C1 segment of cervical spinal cord (tissue), 14 donors: ENCODE results near the gene RBM19.
"Not testable (repeated sequence)": the region's sequence is repeated elsewhere in the genome, so short reads cannot be mapped to it uniquely, and the experiment has no call there.

ENCODE experiments used
- DNase-seq, 14 donors: peaks; one replicate each; lab custom pipeline; 2025; lab: John Stamatoyannopoulos, UW

The RBM19 gene

DNA sequence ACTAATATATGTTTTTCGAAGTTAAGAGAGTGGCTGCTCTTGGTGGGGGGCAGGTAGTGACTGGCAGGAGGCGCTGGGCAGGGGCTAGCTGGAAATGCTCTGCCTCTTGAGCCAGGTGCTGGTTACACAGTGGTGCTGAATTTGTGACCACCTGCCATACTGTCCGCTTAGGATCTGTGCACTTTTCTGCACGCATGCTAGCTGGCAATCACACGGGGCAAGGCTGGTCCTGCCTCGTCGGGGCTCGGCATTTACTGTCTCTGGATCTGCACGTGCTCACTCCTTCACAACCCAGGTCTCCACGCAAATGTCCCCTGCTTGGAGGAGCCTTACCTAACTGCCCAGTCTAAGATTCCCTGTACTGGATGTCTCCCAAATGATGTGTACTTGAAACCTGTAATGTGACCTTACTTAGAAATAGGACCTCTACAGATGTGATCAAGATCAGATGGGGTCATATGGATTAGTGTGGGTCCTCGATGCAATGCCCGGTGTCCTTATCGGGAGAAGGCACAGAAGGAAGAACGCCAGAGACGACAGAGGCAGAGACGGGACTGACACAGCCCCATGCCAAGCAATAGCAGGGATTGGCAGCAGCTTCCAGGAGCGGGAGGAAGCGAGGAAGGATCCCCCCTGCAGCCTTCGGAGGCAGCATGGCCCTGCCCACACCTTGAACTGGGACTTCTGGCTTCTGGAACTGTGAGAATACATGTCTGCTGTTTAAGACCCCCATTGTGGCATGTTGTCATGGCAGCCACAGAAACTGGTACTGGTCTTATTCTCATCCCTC is 59.5 kb downstream of the RBM19 start:
- no peak for DNase-seq

DNA sequence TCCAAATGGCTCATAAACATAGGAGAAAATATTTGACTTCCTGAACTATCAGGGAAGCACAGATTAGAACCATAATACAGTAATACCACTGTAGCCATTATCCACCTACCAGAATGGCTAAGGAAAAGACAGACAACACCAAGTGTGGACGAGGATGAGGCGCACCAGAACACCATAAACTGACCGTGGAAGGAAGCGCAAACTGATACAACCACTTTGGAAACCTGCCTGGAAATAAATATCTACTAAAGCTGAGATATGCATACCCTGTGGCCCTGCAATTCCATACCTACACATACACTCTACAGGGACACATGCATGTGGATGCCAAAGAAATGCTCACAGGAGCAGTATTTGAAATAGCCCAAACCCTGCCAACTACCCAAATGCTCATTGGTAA is 60.3 kb downstream of the RBM19 start:
- no peak for DNase-seq

DNA sequence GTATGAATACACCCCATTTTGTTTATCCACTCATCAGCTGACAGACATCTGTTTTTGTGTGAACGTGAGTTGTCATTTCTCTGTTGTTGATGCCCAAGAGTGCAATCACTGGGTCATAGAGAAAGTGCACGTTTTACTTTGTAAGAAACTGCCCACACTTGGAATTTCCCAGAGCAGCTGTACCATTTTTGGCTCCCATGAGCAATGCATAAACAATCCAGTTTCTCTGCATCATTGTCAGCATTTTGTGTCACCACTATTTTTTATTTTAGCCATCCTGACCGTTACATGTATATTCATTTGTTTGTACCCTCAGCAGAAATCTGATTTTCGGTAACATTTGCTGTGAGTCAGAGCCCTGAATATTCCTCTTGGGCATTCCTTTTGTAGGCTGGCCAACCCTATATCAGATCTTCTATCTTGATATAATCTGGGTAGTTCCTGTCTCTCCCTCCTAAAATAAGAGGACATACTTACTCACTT is 62.7 kb downstream of the RBM19 start:
- no peak for DNase-seq

DNA sequence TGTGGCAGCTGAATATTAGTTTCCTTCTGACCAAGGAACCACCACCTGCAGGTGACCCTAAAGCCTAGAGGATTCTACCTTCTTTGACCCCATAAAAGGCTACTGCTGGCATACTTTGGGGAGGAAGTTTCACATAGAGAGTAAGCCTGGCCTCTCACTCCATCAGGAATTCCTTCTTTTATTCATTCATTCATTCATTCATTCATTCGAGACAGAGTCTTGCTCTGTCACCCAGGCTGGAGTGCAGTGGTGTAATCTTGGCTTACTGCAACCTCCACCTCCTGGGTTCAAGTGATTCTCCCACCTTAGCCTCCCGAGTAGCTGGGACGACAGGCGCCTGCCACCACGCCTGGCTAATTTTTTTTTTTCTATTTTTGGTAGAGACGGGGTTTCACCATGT is 64.8 kb downstream of the RBM19 start:
- DNase-seq: not testable (repeated sequence)

DNA sequence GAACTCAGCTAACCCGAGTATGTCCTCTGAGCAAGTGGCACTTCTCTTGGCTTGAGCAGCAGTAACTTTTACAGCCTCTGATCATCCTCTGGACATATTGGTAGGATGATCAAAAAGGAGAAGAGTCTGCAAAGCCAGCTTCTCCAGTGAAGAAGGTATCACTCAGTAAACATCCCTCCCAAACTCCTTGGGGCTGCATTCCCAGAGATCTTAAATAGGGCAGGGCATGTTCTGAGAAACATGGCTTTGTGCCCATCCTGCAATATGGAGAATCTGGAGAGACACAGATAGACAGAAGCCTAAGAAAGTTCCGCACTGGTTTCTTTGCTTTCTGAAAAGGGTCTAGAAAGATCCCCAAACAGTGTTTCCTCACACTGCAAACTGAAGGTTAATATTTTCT is 65.4 kb downstream of the RBM19 start:
- DNase-seq: no peak

DNA sequence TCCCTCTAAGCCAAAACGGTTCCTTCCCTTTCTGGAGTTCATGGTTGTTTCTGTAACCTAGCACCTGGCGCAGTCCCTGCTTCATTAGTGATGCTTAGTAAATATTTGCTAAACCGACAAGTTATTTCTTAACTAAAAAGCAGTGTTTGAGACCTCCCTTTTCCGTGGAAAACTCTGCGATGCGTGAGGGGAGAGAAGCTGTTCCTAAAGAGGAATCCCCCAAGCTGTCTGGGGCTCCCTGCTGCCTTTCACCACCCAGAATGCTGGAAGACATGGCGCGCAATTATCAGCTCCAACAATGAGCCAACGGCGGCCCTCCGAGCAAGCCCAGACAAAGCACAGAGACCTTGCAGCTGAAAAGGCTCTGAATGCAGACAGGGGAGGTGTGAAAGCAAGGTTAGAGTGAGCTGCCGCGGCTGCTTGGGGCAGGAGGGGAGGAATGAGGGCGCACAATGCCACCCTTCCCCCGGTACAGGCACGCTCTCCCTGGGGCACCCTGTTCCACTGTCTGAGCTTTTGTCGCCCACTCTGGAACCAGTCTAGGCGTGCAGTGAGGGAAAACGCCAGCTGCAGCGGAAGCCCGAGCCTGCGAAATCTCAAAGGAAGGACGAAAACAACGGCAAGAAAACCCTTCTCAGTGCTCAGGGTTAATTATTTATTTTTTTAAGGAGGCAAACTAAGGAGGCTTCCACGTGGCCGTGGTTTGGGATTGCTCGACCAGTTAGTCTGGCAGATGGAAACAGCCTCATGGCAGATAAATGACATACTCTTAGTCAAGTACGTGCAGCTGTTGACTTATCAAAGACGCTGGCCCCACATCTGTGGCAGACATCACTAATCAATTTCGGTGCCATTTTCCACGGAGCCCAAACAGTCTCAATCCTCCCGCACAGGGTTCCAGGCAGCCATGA is 66.3 kb downstream of the RBM19 start:
- no peak for DNase-seq

DNA sequence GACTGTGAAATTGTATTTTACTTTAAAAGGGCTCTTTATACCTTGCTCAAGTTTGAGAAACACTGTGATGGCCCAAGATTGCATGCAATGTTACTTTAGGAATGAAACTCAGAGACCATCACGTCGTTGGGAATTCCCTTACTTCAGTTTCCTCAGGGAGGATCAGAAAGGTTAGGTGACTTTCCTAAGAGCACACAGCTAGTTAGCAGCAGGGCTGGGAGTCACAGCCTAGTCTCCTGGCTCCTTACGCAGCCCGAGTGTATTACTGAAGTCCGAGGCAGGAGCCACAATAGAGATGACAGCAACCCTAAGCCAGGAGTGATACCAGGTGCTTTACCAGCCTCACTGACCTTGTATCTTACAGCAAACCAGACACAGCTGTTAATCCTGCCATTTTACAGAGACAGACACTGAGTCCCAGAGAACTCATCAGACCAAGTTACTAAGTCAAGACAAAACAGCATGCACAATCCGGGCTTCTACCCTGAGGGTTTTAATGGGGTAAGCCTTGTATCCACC is 67.0 kb downstream of the RBM19 start:
- DNase-seq: no peak

DNA sequence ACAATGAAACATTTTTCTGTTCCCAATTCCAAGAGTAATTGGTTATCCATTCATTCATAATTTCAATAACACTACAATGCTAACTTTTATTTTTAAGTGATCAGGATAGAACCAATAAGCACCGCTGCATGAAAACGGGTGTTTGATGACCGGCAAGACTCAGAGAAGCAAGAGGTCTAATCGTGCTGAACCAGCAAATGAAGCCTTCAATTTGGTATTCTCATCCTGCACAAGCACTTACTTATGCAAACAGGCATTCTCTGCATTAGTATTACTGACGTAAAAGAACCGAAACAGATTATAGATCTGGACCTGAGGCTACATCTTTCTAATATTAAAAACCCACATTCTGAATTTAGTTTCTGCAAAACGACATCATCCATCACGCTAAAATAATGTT is 67.7 kb downstream of the RBM19 start:
- DNase-seq: no peak

DNA sequence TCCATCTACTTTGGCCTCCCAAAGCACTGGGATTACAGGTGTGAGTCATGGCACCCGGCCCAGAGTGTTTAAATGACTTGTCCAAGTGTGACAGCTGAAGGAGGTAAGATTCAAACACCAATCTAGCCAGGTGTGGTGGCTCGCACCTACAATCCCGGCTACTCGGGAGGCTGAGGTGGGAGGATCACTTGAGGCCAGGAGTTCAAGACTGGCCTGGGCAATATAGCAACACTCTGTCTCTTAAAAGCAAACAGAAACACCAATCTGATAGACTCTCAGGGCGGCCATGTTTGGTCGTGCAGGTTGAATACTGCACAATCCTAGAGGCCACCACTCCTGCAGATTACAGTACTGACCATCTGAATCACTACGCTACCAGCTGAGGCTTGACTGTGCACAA is 68.7 kb downstream of the RBM19 start:
- DNase-seq: no peak

DNA sequence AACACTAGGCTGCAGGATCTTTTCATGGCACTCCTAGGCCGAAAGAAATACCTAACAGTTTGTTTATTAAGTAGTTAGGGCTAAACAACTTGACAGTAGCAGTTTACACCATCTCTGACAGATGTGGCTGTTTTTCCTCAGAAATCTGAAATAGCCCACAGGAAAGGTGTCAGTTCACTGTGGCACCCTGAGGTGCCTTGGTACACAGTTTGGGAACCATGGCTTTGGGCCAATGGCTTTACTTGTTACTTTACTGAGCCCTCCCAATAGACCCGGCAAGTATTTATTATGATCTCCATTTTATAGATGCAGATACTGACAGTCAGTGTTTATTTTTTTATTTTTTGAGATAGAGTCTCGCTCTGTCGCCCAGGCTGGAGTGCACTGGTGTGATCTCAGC is 69.3 kb downstream of the RBM19 start:
- DNase-seq: no peak

DNA sequence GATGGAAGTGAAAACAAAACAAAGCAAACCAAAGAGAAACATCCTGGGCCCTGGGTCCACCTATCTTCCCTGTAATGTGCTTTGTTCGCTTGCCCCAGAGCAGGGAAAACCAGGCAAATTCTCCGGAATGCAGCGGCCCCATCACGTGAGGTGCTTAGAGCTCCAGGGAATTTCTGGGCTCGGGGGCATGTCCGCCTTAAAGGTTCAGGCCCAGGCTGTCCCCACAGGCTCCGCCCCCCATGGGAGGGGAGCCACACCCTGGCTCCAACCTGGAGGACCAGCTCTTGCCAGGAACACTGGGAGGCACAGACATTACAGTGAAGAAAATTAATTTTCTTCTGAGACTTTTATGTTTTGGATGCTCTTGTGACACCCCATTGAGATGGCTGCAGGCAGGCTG is 69.9 kb downstream of the RBM19 start:
- DNase-seq: no peak

DNA sequence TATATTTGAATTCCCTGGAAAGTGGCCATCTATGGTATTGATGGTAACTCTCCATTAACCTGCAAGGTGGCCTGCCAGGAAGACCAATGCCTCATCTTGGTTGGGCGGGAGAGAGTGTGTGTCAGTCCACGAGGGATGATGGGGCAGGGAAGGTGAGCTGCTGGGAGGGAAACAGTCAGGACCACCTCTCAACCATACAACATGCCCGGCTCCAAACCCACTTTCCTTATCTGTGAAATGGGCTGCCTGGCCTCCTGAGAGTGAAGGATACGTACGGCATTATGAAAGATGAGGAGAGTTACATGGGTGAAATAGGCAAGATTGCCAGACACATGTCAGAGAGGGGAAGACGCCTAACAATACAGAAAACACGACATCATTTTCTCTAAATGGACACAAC is 70.9 kb downstream of the RBM19 start:
- DNase-seq: no peak

DNA sequence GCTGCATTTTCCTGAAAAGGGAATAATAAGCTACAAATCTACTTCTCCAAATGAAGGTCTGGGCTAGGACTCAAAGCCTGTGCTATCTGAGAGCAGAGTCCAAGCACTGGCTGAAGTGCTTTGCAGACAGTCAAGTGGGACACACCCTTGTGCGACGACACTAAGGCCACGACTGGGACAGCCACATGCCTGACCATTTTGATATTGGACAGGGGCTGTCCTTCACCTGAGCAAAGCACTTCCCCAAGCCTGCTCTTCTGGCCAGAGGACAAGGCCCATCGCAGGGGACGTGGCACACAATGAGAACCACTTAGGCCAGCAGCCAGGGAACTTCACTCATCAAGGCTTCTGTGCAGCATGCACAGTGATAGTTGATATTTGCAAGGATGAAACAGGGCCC is 71.4 kb downstream of the RBM19 start:
- no peak for DNase-seq

DNA sequence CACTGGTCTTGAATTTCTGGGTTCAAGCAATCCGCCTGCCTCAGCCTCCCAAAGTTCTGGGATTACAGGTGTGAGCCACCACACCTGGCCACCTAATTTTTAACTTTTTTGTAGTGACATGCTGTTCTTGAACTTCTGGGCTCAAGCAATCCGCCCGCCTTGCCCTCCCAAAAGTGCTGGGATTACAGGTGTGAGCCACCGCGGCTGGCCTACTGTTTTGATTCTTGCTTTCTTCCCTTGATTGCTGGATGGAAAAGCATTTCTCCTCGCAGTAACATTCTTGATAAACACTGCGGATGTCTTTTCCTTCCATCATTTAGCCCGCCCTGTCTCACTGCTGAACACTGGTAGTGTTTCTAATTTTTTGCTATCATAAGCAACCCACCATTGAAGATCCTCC is 72.9 kb downstream of the RBM19 start:
- no peak for DNase-seq

DNA sequence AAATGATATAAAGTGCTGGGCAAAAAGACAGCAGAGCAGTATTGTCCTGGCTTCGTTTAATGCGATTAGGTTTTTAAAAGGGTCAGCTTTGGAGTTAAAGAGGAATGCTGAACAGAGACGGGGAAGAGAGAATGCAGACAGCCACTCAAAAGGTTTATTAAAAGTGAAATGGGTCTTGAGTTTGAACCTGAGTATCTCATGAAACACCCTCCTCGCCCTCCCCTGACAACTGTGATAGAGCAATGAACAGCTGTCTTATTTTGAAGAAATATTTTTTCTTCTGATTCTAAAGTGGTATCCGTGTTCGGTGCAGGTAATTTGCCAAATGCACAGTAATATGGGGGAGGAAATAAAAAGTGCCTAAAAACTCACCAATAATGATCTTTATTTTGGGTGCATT is 73.6 kb downstream of the RBM19 start:
- no peak for DNase-seq

DNA sequence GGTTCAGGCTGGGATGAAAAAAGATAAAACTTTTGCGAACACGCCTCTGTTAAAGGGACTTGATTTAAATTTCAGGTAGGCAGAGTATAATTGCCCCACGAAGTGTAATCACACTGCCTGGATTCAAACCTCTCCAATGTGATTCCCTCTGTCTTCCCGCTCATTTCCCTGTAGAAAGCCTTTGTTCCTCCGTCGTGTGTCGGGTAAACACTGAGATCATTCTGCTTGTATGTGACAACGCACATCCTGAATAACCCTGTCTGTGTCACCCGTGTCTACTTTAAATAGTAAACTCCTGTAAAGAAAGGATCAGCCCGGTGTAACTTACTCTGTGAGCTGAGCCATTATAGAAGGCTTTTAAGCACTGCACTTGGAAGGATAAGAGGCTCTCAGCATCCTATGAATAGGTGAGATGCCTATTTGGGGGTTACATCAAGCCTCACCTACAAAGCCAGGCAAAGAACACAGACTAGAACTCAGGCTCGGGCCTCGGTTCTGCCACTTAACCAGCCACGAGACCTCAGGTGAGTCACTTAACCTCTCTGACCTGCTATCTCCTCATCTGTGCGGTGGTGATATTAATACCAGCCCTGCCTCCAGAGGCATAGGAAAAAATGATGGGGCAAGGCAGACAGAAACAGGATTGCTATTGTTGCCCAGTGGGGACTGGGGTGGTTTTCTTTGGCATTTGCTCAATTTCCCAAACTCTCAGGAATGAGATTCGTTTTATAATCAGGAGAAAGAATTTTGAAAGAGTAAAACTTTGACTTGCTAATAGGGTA is 74.2 kb downstream of the RBM19 start:
- DNase-seq: no peak

DNA sequence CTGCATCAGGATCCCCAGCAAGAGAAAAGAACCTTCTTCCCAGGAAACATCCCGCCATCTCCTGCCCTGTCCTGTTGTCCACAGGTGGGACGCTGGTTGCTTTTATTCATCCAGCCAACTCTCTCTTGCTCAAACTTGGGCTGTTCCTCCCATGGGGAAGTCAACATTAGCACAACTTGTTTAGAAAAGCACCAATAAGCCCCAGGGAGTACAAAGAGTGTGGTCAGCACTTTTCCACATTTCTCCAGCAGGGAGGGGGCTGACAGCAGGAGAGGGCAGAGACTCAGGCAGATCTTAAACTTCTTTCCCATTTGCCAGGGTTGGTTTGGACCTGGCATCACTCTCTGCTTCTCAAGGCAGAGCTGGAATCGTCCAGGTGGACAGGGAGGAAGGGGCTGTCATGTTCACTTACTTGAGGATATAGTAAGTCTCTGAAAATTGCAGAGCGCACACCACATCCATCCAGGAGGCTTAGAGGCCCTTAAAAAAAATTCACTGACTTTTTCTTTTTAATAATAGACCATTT is 74.9 kb downstream of the RBM19 start:
- DNase-seq: no peak

DNA sequence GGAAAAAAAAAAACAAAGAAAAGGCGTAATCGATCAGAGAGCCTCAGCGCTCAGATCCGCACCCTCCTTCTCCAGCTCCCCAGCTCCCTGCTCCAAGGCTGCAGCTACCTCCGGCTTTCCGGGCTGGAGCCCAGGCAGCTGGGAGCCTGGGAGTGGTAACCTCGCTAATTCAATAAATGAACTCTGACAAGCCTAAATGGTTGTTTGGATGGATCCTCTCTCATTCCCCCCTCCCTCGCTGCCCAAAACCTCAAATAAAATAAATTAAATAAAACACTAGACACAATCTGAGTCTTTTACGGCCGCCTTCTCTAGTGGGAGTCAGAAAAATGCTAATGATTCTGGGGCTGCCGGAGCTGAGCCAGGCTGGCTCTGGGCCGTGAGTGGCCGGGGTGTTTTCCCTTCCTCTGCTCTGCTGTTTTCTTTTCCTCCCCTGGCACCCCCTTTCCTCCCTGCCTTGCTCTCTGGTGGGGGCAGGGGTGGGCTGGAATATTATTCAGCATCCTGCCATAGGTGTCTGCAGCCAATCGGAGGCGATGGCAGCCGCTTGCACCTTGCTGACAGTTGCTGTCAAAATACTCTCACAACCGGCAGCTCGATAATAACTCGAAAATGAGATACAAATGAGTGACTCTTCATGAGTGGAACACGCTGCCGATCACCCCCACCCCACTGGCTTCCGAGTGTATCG is 76.1 kb downstream of the RBM19 start:
- DNase-seq: peak in 1 of 14 donors; percentile 30

DNA sequence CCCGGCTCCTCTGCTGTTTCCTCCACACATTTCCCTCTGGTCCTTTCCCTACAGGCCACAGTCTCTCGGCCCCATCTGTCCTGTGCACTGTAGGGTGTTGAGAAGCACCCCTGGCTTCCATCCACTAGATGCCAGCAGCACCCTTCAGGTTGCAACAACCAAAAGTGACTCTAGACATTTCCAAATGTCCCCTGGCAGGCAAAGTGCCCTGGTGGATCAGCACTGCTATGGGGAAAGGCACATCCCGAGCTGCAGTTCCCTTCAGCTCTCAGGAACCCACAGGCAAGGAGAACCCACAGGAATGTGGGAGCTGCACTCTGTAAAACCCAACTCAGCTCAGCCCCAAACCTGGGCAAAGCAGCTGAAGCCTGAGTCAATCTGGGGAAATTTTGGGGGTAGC is 77.0 kb downstream of the RBM19 start:
- no peak for DNase-seq

DNA sequence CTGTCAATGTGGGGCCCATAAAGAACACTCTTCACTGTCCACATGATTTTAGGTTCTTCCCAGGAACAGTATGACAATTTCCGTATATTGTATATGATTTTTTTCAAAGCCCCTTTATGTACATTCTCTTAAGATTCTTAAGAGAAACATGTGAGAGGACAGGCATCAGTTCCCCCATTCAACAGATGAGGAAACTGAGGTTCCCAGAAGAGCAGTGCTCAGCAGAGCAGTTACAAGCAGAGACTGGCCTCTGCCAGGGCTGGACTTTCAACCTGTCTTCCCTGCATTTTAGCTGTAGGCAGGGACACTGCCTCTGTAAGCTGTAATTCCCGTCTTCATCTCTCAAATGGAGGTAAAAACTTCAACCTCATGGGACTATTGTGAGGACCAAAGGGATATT is 77.7 kb downstream of the RBM19 start:
- no peak for DNase-seq

DNA sequence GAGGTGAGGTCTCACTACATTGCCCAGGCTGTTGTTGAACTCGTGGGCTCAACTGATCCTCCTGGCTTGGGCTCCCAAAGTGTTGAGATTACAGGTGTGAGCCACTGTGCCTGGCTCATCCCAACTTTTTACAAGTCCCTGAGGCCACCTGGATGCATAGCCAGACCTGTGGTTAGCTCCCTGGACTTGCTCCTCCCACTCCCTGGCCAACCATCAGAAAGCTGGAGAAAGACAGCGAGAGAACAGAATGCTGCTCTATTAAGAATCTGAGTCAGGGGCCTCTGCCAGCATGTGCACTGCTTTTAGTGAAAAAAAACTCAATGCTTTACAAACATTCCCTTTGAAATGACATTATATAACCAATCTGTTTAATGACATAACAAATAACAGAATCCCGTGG is 78.2 kb downstream of the RBM19 start:
- DNase-seq: no peak
